Activated CD8-positive, alpha-beta memory T cell treated with anti-CD3 and anti-CD28 coated beads for 1 hour (primary cell): ENCODE measurements around the gene PRR5.

ENCODE experiments used
- DNase-seq, 2 donors: peaks; one replicate each; pipeline ENCODE4 v3.0.0-alpha.2; 2020; ENCODE audit warnings: low read depth in 1 of 2; ENCODE audit errors: extremely low read depth in 1 of 2

PRR5 gene

DNA sequence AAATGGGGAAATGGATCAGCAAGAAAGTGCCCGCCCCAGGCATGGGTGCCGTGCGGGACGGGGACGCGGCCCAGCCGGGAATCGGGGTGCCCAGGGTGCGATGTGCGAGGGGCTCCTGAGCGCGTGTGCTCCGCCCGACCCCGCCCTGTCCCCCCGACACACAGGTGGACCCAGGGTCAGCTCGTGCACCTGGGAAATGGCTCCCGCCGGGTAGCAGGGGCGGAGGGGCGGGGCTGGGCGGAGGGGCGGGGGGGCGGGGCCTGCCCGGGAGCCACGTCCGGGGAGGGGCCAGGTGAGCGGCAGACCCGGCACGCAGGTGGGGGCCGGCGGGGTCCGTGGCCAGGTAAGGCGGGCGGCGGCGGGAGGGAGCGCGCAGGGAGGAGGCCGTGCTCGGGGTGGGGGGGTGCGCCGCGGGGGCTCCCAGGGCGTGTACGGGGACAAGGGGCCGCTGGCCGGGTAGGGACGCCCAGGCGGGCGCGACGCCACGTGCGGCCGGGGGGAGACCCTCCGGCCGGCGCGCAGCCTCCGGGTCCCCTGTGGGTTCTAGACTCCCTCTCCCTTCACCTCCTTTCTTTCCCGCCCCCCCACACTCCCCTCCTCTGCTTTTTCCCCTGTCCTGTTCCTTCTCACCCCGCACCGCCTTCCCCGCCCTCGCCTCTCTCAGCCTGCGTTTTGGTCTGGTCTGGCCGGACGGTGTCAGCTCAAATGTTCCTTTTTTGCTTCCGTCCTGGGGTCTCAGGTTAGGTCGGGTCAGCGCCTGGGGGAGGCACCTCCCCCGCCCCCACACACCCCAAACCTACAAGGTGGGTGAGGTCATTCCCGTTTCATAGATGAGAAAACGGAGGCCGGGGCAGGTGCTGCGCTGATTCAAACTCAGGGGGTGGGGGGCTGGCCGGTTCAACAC is 50.5 kb downstream of the PRR5 start, which contains the start of gene ARHGAP8:
Gene ARHGAP8, plus strand, starts transcription at position 291 of the 904 bp plus-strand sequence. CDS start 33,953 bp downstream, outside the sequence.
- no peak for DNase-seq

DNA sequence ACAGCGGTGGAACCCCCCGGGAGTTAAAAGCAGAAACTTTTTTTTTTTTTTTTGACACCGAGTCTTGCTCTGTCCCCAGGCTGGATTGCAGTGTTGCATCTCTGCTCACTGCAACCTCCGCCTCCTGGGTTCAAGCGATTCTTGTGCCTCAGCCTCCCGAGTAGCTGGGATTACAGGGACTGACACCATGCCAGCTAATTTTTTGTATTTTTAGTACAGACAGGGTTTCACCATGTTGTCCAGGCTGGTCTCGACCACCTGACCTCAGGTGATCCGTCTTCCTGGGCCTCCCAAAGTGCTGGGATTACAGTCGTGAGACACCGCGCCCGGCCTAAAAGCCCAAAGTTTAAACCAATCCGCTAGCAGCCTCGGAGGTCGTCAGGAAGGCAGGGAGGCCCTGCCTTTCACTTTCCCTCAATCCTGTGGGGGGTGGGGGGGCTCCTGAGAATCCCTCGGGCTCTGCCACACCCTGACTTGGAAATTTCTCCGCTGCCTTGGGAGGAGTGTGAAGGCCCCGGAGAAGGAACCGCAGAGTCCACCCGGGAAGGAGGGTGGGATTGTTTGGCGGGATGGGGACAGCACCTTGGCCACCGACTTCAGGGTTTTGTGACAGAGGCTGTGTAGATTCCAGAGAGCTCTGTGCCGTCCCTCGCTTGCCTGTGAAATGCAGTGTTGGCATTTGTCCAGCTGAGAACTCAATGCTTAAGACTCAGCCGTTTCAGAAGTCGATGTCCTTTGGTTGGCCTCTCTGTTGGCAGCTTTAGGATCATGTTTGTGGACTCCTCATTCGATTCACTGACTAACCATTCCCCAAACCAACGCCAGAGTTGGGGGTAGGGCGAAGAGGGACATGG is 51.4 kb downstream of the PRR5 start:
- DNase-seq: no peak

DNA sequence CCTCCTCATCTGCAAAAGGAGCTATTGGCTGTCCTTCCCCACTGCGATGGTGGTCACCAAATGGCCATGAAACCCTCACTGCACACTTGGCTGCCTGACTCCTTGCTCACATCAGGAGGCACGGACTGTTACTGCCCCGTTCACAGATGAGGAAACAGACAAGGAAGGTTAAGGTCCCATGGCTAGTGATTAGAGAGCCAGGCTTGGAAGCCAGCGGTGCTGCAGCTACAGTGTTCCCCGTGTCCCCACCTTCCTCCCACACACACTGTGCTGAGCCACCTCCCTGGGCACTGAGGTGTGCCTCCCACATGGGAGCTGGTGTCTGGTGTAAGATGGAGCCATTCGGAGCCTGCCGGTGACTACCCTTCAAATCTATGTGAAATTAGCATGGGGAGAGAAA is 53.0 kb downstream of the PRR5 start:
- no peak for DNase-seq

DNA sequence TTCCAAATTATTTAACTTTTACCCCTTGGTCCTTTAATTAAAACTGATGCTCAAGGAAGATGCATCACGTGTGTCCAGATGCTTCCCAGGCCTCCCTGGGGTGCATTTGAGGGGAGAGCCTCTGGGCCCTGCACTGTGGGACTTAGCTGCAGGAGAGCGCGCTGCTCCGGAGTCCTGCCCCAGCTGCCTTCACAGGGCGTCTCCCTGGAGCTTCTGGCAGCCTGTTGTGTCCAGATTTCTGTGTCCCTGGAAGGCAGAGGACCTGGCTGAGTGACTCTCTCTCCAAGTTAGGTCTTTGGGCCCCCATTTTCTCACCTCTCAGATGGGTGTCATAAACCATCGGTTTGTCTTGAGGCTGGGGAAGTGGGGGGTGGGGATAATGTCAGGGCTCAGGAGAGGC is 53.4 kb downstream of the PRR5 start:
- DNase-seq: no peak

DNA sequence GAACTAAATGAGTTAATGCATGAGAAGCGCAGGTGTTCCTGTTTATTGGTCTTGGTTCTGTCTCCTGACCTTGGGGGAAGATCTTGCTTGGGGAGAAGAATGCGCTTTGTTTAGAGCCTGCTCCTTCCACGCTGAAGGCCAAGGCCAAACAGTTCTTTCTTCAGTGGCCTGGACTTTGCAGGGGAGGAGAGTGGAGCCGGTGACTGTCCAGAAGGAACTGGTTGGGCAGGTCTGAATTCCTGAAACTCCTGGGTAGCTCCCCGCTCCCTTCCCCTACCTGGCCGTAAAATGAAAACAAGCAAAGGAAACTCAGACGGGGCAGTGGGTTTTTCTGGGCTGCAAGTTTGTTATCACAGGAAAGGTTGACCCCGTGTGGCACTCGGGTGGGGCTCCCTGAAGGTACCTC is 54.0 kb downstream of the PRR5 start:
- no peak for DNase-seq

DNA sequence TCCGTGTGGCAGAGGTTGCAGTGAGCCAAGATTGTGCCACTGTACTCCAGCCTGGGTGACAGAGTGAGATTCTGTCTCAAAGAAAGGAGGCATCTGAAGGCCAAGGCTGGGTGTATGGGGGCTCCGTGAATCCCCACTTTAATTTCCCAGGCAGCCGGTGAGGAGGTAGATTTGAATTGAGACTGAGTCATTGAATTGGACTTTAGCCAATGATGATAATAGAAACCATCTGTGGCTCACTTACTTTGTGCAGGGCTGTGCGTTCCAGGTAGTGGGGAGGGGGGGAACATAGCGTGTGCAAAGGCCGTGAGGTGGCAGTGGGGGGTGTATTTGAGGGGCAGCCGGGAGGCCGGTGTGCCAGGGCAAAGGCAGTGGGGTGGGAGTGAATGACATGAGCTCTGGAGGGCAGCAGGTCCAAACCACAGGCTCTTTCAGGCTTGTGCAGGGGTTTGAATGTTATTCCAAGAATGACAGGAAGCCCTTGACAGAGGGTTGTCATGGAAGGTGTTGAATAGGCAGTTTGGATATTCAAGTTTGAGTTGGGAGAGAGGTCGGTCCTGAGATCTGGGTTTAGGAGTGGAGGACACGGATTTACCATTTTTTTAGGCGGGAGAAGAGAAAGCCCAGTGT is 56.5 kb downstream of the PRR5 start:
- no peak for DNase-seq

DNA sequence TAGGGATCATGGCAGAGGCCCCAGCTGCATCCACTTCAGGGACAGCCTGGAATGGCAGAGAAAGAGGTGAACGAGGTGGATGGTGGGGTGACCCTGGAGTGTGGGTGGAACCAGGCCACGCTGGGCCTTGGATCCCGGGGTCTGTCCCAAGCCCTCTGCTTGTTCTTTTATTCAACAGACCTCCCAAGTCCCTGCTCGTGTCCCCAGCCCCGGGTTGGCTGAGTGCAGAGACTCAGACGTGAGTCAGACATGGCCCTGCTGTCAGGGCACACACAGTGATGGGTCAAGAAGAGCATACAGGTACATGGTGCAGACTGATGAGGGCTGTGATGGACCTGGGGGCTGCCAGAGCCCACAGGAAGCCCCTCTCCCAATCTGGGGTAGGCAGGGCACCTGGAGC is 57.0 kb downstream of the PRR5 start:
- no peak for DNase-seq

DNA sequence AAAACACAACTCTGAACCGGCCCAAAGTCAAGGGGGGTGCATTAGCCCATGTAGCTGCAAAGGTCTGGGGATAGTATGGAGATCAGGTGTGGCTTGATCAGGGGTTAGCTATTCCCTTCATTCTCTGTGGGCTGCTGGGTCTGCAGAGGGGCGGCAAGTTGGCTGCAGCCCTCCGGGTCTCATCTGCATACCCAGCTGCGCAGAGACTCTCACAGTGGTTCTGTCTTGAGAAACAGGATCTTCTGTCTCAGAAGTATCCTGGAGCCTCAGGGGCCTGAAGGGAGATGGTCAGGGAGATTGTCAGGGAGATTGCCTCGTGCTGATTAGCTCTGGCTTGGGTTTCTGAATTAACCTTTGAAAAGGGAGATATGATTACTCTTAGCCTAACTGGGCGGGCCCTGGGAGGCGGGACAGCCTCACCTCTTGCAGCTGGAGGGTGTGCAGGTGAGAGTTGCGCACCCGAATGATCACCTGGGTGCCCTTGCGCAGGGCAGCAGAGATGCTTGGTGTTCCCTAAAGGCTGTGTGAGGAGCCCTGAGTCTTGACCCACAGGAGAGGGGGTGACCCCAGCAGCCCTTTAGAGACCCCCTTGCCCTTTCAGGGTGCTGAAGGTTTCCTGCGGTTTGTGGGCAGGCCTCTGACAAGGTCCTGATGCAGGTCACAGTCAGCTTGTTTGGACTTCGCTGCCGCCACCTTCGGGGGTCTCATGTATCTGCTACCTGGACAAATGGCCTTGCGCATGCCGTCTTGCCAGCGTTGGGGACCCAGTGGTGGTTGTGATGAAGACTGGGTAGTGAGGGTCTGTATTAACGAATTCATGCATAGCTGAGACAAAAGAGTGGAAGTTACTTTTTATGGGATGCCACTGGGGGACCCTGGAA is 57.7 kb downstream of the PRR5 start:
- DNase-seq: no peak

DNA sequence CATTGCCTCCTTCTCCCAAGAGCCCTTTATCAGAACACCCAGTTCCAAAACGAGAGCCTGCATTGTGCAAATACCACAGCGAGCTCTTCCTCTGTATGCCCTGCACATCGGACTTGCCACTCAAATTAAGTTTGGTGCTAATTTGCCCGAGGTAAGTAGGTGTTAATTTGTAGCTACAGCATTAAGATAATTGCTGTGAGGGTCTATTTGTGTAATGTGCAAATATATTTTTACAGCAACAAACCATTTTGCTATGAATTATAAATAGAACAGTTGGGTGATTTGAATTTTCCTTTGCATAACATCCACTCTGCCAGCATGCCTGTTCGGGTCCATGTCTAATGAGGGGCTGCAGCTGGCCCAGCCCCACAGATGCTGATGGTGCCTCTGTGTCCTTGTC is 58.5 kb downstream of the PRR5 start:
- DNase-seq: no peak

DNA sequence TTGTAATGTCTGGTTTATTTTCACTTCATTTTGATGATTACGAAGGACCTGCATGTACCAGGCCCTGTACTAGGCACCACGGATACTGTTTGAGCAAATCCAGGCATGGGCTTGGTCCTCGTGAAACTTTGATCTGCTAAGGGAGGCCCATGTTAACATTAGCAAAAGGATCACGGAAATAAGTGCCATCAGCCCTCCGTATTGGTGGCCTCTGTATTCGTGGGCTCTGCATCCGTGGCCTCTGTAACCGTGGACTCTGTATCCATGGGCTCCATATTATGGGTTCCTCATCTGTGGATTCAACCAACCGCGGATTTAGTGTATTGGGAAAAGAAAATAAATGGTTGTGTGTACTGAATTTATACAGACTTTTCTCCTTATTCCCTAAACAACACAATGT is 59.0 kb downstream of the PRR5 start:
- no peak for DNase-seq

DNA sequence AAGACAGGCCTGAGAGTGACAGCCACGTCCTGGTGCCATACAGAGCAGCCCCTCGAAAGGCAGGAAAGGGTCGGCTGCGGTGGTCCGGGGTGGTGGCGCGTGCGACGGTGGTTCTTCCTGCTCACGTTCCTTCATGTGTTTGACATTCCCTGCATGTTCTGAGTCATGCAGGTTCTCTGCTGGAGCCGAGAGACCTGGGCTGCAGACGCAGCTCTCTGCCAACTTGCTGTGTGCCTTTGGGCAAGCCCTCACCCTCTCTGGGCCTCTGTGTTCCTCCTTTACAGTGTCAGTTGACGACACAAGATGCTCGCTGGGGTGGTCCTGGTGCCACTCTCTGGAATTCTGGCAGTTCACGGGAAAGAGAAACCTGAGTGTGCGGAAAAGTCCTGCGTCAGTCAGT is 62.4 kb downstream of the PRR5 start:
- DNase-seq: no peak

DNA sequence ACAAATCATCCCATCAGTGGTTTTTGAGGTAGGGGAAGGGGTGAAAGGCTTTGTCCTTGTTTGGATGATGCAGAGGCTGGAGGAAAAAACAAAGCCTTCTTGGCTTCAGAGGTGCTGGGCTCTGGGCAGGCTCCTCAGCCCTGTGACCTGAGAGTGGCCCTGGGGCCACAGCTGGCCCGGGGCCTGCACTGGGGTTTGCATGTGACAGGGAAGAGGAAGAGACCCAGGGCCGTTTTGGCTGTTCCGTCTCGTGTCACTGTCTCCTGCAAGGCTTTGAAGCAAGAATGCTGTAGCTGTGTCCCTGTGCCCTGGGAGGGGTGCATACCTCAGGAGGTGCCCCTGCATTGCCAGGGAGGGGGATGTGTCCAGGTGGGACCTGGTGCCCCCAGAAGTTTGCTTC is 63.0 kb downstream of the PRR5 start:
- no peak for DNase-seq

DNA sequence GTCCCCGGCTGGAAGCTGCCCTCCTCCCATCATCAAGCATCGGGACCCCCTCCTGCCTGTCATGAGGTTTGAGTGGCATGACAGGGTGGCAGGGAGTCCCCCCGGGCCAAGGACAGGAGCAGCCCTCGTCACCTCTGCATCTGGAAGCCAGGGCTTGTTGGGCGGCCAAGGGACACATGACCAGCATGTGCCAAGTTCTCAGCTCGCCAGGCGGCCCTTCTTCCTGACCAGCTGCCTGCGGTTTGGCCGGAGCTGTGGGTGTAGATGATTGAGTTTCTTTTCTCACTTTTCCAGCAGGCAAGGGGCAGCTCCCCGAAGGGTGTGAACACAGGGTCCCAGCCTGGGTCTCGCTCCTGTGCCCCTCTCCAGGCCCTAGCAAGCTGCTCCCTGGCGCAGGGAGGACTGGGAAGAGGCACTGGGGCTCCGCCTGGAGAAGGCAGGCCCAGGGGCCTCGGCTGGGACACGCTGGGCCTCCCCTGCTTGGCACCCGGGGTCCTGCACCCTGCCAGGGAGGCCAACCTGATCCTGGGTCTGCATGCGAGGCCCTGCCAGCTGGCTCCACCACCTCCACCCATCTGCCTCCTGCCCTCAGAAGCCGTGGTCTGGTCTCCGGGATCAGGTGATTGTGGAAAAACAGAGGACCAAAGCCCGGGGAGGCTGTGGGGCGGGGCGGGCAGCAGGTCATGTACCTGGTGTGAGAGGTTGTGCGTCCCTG is 63.7 kb downstream of the PRR5 start:
- DNase-seq: no peak

DNA sequence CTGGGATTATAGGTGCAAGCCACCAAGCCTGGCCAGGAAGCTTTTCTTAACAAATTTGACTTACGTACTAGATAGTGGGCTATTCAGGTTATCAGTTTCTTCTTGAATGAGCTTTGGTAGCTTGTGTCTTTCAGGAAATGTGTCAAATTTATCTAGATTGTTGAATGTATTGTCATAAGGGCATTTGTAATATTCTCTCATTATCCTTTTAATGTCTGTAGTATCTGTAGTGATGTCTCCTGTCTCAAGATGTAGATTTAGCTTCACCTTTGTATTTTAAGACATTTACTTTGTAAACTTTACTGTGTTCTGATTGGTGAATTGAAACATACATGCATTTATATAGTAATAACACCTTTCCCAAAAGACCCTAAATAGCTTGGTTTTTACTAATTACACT is 71.1 kb downstream of the PRR5 start:
- DNase-seq: no peak

DNA sequence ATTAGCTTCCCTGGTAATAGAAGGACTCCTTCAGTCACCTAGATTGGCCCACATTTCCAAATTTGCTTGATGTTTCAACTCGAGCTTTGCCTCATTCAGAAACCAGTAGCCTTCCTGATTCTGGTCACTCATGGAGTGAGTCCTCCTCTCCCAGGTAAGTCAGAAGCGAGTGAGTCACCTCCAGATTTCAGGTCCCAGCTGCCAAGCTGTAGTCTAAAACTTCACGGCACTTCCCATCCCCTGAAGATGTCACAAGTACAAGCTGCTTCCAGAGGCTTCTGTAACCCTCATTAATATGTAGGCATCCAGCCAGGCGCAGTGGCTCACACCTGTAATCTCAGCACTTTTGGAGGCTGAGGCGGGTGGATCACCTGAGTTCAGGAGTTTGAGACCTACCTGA is 73.9 kb downstream of the PRR5 start:
- no peak for DNase-seq

DNA sequence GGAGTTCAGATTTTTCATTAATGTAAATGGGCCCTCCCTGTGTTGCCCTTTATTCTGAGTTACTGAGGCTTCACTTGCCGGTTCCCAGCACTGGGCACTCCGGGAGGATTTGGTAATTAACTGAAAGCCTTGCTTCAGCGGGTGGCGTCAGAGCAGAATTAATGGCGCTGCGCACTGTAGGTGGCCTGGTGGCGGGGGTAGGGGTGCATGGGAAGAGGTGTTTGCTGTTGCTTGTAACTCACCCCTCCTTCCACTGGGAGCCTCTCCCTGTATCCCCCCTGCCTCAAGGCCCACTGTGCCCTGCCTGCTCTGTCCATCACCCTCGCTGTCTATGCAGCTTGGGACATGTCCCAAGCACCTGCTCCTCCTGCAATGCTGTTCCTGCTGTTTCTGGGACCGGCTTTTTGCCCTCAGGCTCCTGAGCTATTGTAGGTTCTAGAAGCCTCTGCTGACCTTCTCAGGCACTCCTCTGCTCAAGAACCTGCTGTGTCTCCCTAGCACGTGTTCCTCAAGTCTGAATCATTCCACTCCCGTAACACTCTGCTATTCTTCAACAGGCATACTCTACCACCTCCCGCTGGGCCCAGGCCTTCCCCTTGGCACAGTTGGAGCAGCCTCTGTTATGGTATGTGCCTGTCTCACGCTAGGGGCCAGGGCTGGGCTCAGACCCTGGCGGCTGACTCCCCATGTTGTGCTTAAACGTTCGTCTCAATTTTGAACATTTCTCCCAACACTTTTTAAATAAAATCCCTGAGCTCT is 74.8 kb downstream of the PRR5 start:
- DNase-seq: no peak

DNA sequence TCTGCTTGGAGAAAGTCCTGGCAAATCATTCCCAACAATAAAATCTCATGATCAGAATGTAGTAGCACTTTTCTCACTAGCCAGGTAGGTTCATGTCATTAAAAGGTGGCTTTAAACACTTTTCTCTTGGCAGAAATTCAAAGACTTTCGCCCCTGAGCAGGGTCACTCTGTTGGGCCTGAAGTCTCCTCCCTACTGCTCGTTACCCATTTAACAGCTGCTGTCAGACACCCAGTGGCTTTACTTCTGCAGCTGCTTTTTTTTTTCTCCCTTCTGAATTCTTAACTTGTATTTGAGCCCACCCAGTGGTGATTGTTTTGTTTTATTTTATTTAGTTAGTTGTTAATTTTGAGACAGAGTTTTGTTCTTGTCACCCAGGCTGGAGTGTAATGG is 75.4 kb downstream of the PRR5 start:
- DNase-seq: no peak

DNA sequence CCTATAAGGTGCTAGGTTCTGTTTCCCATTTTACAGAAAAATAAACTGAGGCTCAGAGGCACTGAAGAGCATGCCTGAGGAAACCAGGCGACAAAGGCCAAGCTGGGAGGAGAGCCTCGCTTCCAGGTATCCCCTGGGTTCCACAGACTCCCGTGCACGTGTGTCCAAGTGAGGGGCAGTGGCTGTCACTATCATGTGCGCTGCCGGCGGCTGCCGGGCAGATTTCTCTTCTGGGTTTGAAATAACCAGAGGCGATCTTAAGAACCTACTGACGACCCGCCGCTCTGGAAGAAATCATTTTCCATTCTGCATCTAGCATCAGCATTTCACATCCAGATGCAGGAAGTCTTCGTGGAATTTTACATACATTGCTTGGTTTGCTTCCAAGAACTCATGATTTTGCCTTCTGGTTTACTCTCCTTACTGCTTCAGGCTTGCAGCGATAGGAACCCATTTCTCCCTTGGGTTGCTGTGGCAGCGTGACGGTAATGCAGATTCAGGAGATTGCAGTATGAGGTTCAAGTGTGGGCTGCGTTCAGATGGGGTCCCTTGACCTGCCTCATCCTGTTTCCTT is 79.0 kb downstream of the PRR5 start:
- no peak for DNase-seq
